SK-N-SH (cell line): Measurements from ENCODE around the gene DRD2. TPM values are rescaled to one million over a fixed set of nuclear protein-coding genes. Genes with fewer than 3 reads are reported as not detected.

Experiments used
- CTCF ChIA-PET: fragments of 300-600, 350-600 bp; formaldehyde crosslinking; extraction: SDS; loops from one replicate; lab custom pipeline; 2021; lab: Yijun Ruan, JAX
- POLR2A ChIA-PET: fragments of 350-600 bp; sonication (Branson Sonifier 250); formaldehyde crosslinking; extraction: SDS; loops from one replicate; lab custom pipeline; 2020; ENCODE audit warnings: antibody characterized with exemption, inconsistent platforms; lab: Yijun Ruan, JAX
- DNase-seq: peaks from one replicate; pipeline ENCODE4 v3.0.0; 2012
- H2AFZ ChIP-seq: fragments of 200-600 bp; sonication (generic); 2 replicates; pipeline ENCODE4 v1.8.1; 2016; ENCODE audit warnings: antibody characterized with exemption, mild to moderate bottlenecking, low read depth
- H3F3A ChIP-seq: fragments of 200-600 bp; sonication (generic); replicated peaks from 2 replicates; pipeline ENCODE3; 2016; ENCODE audit warnings: antibody characterized with exemption, mild to moderate bottlenecking; ENCODE audit not compliant: insufficient read depth
- H3K27ac ChIP-seq, 2 experiments: fragments of 200-500 bp in 1 of 2; fragments of 200-600 bp in 1 of 2; sonication (Bioruptor generic) in 1 of 2; sonication (generic), shearing (Covaris generic) in 1 of 2; 2 replicates each; pipeline versions ENCODE4 v1.5.1 to v1.6.1; 2014 to 2016; ENCODE audit warnings: low read depth in 2 of 2, inconsistent platforms in 1 of 2, low read length in 1 of 2, mild to moderate bottlenecking in 1 of 2, mixed read lengths in 1 of 2
- H3K27me3 ChIP-seq: fragments of 200-600 bp; sonication (generic), shearing (Covaris generic); 2 replicates; pipeline ENCODE4 v1.6.1; 2016; ENCODE audit warnings: mixed run types; ENCODE audit not compliant: insufficient read depth
- H3K36me3 ChIP-seq, 2 experiments: fragments of 200-500 bp in 1 of 2; fragments of 200-600 bp in 1 of 2; sonication (Bioruptor generic) in 1 of 2; sonication (generic) in 1 of 2; replicated peaks in 1 of 2; 2 replicates each; pipeline versions ENCODE3 to v1.5.1; 2014 to 2016; ENCODE audit warnings: low read length in 1 of 2, mild to moderate bottlenecking in 1 of 2; ENCODE audit not compliant: insufficient read depth in 2 of 2, control insufficient read depth in 1 of 2
- H3K4me1 ChIP-seq, 2 experiments: fragments of 200-500 bp in 1 of 2; fragments of 200-600 bp in 1 of 2; sonication (Bioruptor generic) in 1 of 2; sonication (generic), shearing (Covaris generic) in 1 of 2; 2 replicates each; pipeline versions ENCODE4 v1.5.1 to v1.6.1; 2014 to 2016; ENCODE audit warnings: low read depth in 1 of 2, low read length in 1 of 2, mixed run types in 1 of 2; ENCODE audit not compliant: insufficient read depth in 2 of 2, control insufficient read depth in 1 of 2
- H3K4me2 ChIP-seq: fragments of 200-600 bp; sonication (generic), shearing (Covaris generic); 2 replicates; pipeline ENCODE4 v1.6.1; 2017; ENCODE audit warnings: mixed run types
- H3K4me3 ChIP-seq, 2 experiments: fragments of 200-500 bp in 1 of 2; fragments of 200-600 bp in 1 of 2; sonication (Bioruptor generic) in 1 of 2; sonication (generic), shearing (Covaris generic) in 1 of 2; 2 replicates each; pipeline versions ENCODE4 v1.5.1 to v1.8.1; 2014 to 2016; ENCODE audit warnings: low read depth in 2 of 2, inconsistent platforms in 1 of 2, low read length in 1 of 2, mild to moderate bottlenecking in 1 of 2, mixed read lengths in 1 of 2, moderate library complexity in 1 of 2
- H3K79me2 ChIP-seq: fragments of 200-600 bp; sonication (generic); 2 replicates; pipeline ENCODE4 v1.8.1; 2017; ENCODE audit warnings: mild to moderate bottlenecking; ENCODE audit not compliant: insufficient read depth
- H3K9ac ChIP-seq: fragments of 200-600 bp; sonication (generic); 2 replicates; pipeline ENCODE4 v1.6.1; 2017; ENCODE audit warnings: mixed run types
- H3K9me2 ChIP-seq: fragments of 200-600 bp; sonication (generic); 2 replicates; pipeline ENCODE4 v1.6.1; 2017; ENCODE audit warnings: mixed run types
- H3K9me3 ChIP-seq: fragments of 200-600 bp; sonication (generic); 2 replicates; pipeline ENCODE4 v1.6.1; 2017; ENCODE audit warnings: mixed run types, mild to moderate bottlenecking, moderate library complexity
- H4K20me1 ChIP-seq: fragments of 200-600 bp; sonication (generic); 2 replicates; pipeline ENCODE4 v1.6.1; 2017; ENCODE audit warnings: mild to moderate bottlenecking, mixed run types; ENCODE audit not compliant: insufficient read depth
- CHD2 ChIP-seq: fragments of 150-350 bp; IDR thresholded peaks from 2 replicates; pipeline ENCODE4 v1.6.1; 2018; ENCODE audit warnings: low read length; ENCODE audit not compliant: partially characterized antibody
- ELF1 ChIP-seq: IDR thresholded peaks from 2 replicates; pipeline ENCODE4 v1.4.0; 2012
- EP300 ChIP-seq, 2 experiments: IDR thresholded peaks; 2 replicates each; pipeline versions ENCODE4 v1.4.0 to v1.6.1; 2012; ENCODE audit warnings: borderline replicate concordance in 1 of 2, low read depth in 1 of 2, low read length in 1 of 2
- FOSL2 ChIP-seq: IDR thresholded peaks from 2 replicates; pipeline ENCODE4 v1.4.0; 2012; ENCODE audit warnings: low read depth, mild to moderate bottlenecking, moderate library complexity, borderline replicate concordance
- FOXM1 ChIP-seq: IDR thresholded peaks from 2 replicates; pipeline ENCODE4 v1.4.0; 2012; ENCODE audit warnings: low read depth, mild to moderate bottlenecking
- GATA2 ChIP-seq: sonication (generic); formaldehyde crosslinking; IDR thresholded peaks from 2 replicates; pipeline ENCODE4 v1.5.0; 2020; ENCODE audit warnings: mild to moderate bottlenecking, missing genetic modification reagents
- MEF2A ChIP-seq: IDR thresholded peaks from 2 replicates; pipeline ENCODE4 v1.4.0; 2012; ENCODE audit warnings: low read depth, borderline replicate concordance
- POLR2AphosphoS5 ChIP-seq: IDR thresholded peaks from 2 replicates; pipeline ENCODE4 v1.6.1; 2012; ENCODE audit warnings: low read depth, low read length
- RCOR1 ChIP-seq: fragments of 150-350 bp; IDR thresholded peaks from 2 replicates; pipeline ENCODE4 v1.6.1; 2017; ENCODE audit warnings: antibody characterized with exemption, low read length
- RXRA ChIP-seq: IDR thresholded peaks from 2 replicates; pipeline ENCODE4 v1.4.0; 2012; ENCODE audit warnings: low read depth, mild to moderate bottlenecking, borderline replicate concordance
- SIN3A ChIP-seq: IDR thresholded peaks from 2 replicates; pipeline ENCODE4 v1.6.1; 2012; ENCODE audit warnings: low read depth, mild to moderate bottlenecking, low read length, moderate library complexity, borderline replicate concordance
- SMC3 ChIP-seq: IDR thresholded peaks from 2 replicates; pipeline ENCODE4 v1.6.1; 2012; ENCODE audit warnings: low read depth, low read length, improper control_type of control experiment
- TAF1 ChIP-seq: IDR thresholded peaks from 2 replicates; pipeline ENCODE4 v1.6.1; 2012; ENCODE audit warnings: low read depth, mild to moderate bottlenecking, low read length, moderate library complexity, borderline replicate concordance
- YY1 ChIP-seq: IDR thresholded peaks from 2 replicates; pipeline ENCODE4 v1.4.0; 2012; ENCODE audit warnings: low read depth, mild to moderate bottlenecking
- WGBS: methylation state at CpG from one replicate; pipeline ENCODE4 v1.1.6; 2017; ENCODE audit warnings: low lambda C conversion rate; 5-methylcytosine and 5-hydroxymethylcytosine counted together
- polyA plus RNA-seq, 3 experiments: library from polyadenylated mRNA; depleted of rRNA; stranded (reverse); fragments of >200 nt; gene quantifications; 2 replicates each; pipeline ENCODE4 v1.2.3, GENCODE V29; 2012
- TF ChIP-seq, protein P1 (sequence below): fragments of 200-600 bp; sonication (generic); IDR thresholded peaks from 2 replicates; pipeline ENCODE4 v1.6.1; 2017; ENCODE audit warnings: antibody characterized with exemption, mild to moderate bottlenecking, moderate library complexity
- TF ChIP-seq, protein P2 (sequence below): IDR thresholded peaks from 2 replicates; pipeline ENCODE4 v1.4.0; 2012; ENCODE audit warnings: low read depth, borderline replicate concordance
- TF ChIP-seq, protein P3 (sequence below): IDR thresholded peaks from 2 replicates; pipeline ENCODE4 v1.4.0; 2012; ENCODE audit warnings: low read depth

The DRD2 gene
- polyA plus RNA-seq, 1 of the 3 experiments (the other 2 are of a cell fraction) = 0.10 TPM

DNA sequence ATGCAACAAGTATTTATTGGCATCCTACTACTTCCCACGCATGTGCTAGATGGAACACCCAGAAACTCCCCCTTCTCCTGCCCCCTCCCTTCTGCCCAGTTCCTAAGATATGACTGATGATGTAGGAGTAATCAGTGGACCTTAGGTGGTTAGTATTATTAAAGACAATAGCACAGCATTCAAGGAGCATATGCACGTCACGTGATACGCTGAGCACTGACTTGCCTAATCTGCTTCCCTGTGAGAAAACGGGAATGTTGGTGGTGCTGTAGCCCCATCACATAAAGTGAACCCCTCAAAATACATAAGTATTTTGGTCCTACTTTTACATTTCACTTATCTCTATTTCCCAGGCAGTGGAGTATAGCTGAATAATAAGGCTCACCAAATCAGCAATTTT lies 12.4 kb downstream of the DRD2 start:
- H3K9me2 ChIP-seq = no peaks in the 10 kb centered on the region
- ChIA-PET POLR2A (no interaction called here), CTCF (interaction anchor here (1.4 kb wide), 1 partner anchor 9 kb away, joined by 3 read pairs; no protein-coding TSS in a partner anchor)
- peaks cover 0 to 16% of the 10 kb centered on the region in 2 experiments; a peak in 2 of 4 replicates for H3K4me1 ChIP-seq
- H3K9me3 ChIP-seq = no peaks in the 10 kb centered on the region
- H3K27me3 ChIP-seq = no peaks in the 10 kb centered on the region
- WGBS = 60% methylated on average over 5 of the region's 5 CpGs
- H3K4me2 ChIP-seq = no peak overlapping the region
- H3K36me3 ChIP-seq = no peaks in the 10 kb centered on the region
- no peaks in the 10 kb centered on the region for H4K20me1 ChIP-seq
- H3K79me2 ChIP-seq = no peaks in the 10 kb centered on the region
- TF ChIP-seq SIN3A (no peak), YY1 (no peak), EP300 (IDR thresholded peaks at IDR 0.05; ENCODE audit: borderline replicate concordance in 1 of 2, low read depth in 1 of 2, low read length in 1 of 2) (no peak), ELF1 (no peak), MEF2A (no peak), SMC3 (no peak), FOXM1 (no peak), RCOR1 (no peak)
- H3F3A ChIP-seq = no peaks in the 10 kb centered on the region
- H2AFZ ChIP-seq = no peak overlapping the region
- H3K4me3 ChIP-seq = no peak overlapping the region
- no peak overlapping the region for H3K27ac ChIP-seq
- no peak for DNase-seq
- H3K9ac ChIP-seq = no peak overlapping the region

DNA sequence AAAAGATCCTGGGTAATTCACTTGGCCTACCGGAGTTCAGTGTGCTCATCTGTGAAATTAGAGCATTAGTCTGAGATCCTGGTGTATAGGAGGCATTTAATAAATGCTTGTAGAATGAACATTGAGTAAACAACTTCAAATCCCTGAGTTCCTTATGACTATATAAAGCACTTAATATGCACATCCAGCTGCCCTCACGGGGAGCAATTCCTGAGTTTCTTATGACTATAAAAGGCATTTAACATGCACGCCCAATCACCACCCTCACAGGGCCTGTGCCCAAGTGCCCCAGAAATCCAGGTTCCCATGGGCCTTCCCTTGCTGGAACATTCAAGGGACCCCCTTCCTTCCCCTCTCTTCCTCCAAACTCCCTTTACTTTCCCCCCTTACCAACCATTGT lies 13.6 kb downstream of the DRD2 start:
- CTCF ChIA-PET = no interaction called here
- H3K4me2 ChIP-seq = no peak overlapping the region
- no peaks in the 10 kb centered on the region for H3F3A ChIP-seq
- H3K9me2 ChIP-seq = no peaks in the 10 kb centered on the region
- no peak for DNase-seq
- H3K9me3 ChIP-seq = no peaks in the 10 kb centered on the region
- peaks cover 0 to 25% of the 10 kb centered on the region in 2 experiments; a peak in 2 of 4 replicates for H3K4me1 ChIP-seq
- TF ChIP-seq, protein P1, sequence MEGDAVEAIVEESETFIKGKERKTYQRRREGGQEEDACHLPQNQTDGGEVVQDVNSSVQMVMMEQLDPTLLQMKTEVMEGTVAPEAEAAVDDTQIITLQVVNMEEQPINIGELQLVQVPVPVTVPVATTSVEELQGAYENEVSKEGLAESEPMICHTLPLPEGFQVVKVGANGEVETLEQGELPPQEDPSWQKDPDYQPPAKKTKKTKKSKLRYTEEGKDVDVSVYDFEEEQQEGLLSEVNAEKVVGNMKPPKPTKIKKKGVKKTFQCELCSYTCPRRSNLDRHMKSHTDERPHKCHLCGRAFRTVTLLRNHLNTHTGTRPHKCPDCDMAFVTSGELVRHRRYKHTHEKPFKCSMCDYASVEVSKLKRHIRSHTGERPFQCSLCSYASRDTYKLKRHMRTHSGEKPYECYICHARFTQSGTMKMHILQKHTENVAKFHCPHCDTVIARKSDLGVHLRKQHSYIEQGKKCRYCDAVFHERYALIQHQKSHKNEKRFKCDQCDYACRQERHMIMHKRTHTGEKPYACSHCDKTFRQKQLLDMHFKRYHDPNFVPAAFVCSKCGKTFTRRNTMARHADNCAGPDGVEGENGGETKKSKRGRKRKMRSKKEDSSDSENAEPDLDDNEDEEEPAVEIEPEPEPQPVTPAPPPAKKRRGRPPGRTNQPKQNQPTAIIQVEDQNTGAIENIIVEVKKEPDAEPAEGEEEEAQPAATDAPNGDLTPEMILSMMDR = no peak
- TF ChIP-seq CHD2 (no peak), ELF1 (no peak), RXRA (no peak), TAF1 (no peak), POLR2AphosphoS5 (no peak), EP300 (IDR thresholded peaks at IDR 0.05; ENCODE audit: borderline replicate concordance in 1 of 2, low read depth in 1 of 2, low read length in 1 of 2) (no peak), YY1 (no peak), GATA2 (CRISPR knock-in tag) (no peak), MEF2A (no peak), FOSL2 (no peak), SMC3 (no peak)
- TF ChIP-seq, protein P2, sequence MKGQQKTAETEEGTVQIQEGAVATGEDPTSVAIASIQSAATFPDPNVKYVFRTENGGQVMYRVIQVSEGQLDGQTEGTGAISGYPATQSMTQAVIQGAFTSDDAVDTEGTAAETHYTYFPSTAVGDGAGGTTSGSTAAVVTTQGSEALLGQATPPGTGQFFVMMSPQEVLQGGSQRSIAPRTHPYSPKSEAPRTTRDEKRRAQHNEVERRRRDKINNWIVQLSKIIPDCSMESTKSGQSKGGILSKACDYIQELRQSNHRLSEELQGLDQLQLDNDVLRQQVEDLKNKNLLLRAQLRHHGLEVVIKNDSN = no peak
- TF ChIP-seq, protein P3, sequence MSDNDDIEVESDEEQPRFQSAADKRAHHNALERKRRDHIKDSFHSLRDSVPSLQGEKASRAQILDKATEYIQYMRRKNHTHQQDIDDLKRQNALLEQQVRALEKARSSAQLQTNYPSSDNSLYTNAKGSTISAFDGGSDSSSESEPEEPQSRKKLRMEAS = no peak
- H3K36me3 ChIP-seq = no peaks in the 10 kb centered on the region
- WGBS = 29% methylated on average over 3 of the region's 3 CpGs
- no peak overlapping the region for H2AFZ ChIP-seq
- H3K4me3 ChIP-seq = no peak overlapping the region
- POLR2A ChIA-PET = no interaction called here
- no peaks in the 10 kb centered on the region for H3K79me2 ChIP-seq
- H4K20me1 ChIP-seq = no peaks in the 10 kb centered on the region
- H3K27me3 ChIP-seq = no peaks in the 10 kb centered on the region
- H3K27ac ChIP-seq = no peak overlapping the region
- H3K9ac ChIP-seq = no peak overlapping the region
